Erythroblast (primary cell): ENCODE data around the gene METTL18.

Experiments
- DNase-seq, 2 experiments: peaks; one replicate each; lab custom pipeline; 2025; lab: John Stamatoyannopoulos, UW
- GATA1 ChIP-seq: IDR thresholded peaks from 2 replicates; pipeline ENCODE4 v1.6.1; 2011; ENCODE audit warnings: low read depth, mild to moderate bottlenecking, control low read depth, low read length, moderate library complexity
- POLR2A ChIP-seq: IDR thresholded peaks from 2 replicates; pipeline ENCODE4 v1.6.1; 2011; ENCODE audit warnings: mild to moderate bottlenecking, low read length

Gene METTL18

DNA sequence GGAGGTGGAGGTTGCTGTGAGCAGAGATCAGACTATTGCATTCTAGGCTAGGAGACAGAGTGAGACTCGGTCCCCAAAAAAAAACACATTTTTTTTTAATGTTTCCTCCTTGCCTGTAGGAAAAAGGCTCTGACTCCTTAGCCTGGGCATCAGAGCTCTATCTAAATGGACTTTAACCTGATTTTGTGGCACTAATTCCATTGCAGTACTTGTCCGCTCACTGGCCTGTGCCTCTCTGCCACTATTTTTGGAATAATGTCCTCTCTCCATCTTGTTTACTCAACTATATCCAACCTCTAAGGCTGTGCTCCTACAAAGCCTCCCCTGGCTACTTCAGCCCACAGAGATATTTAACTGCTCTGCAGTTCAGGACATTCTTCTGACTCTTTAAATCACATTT lies 26.5 kb downstream of the METTL18 start:
- DNase-seq = no peak

DNA sequence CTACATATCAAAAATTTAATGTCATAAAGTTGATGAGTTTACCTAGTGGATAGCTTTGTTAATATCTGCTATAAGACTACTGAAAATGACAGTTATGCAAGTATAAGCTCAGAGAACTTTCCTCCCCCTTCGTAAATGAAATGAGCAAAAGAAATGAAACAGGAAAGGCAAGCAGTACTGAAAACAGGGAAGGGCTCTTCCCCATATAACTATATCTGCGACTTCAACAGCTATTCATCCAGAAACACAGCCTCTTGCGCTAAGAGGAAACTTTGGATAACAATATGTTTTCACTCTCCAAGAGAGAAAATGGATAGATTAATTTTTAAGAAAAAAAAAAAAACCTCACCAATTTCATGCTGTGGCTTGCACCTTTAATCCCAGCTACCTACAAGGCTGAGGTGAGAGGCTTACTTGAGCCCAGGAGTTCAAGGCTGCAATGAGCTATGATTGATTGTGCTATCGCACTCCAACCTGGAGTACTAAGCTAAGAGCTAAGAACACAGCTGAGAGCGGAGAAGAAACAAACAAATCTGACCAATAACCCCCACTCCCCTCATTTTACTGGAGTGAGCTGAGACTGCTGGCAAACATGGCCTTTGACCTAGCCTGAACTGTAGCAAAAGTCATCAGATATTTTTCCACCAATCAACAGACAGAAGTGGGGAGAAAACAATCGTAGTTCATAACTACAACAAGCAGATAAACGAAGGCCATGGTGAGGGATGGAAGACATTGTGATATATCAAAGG lies 29.0 kb downstream of the METTL18 start:
- TF ChIP-seq GATA1 (no peak), POLR2A (no peak)
- DNase-seq = no peak

More for the DNA sequence above, 26.5 kb downstream of the METTL18 start:
- TF ChIP-seq GATA1 (no peak), POLR2A (no peak)

DNA sequence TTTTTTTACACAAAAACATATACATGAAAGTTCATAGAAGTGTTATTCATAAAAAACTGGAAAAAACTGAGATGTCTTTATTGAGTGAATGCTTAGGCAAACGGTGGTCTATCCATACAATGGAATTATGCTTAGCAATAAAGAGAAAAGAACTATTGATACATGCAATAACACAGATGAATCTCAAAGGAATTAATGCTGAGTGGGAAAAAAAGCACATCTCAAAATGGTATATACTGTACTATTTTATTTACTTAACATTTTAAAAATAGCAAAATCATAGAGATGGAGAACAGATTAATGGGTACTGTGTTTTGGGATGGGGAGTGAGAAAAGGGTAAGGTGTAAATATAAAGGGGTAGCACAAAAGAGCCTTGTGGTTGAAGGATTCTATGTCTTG lies 29.8 kb downstream of the METTL18 start:
- no peak for DNase-seq
- TF ChIP-seq GATA1 (no peak), POLR2A (no peak)

DNA sequence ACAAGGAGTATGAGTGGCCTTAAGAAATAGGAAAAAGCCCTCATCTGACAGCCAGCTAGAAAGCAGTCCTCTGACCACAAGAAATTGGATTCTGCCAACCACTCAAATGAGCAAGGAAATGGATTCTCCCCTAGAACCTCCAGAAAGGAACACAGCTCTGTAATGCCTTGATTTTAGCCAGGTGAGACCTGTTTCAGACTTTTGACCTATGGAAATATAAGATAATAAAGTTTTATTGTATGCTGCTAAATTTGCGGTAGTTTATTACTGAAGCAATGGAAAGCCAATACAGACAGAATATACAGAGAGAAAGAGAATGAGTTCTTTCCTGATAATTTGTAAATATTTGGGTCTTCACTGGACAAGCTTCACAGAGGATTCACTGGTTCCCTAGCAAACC lies 32.0 kb downstream of the METTL18 start:
- no peak for TF ChIP-seq GATA1
- TF ChIP-seq POLR2A = no peak

DNA sequence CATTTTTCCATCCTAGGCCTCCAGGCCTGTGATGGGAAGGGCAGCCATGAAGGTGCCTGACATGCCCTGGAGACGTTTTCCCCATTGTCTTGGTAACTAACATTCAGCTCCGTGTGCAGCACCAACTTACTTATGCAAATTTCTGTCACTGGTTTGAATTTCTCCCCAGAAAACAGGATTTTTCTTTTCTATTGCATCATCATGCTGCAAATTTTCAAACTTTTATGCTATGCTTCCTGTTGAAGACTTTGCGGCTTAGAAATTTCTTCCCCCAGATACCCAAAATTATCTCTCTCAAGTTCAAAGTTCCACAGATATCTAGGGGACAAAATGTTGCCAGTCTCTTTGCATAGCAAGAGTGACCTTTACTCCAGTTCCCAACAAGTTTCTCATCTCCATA lies 35.7 kb downstream of the METTL18 start:
- TF ChIP-seq GATA1 = no peak
- no peak for TF ChIP-seq POLR2A
- DNase-seq = no peak

More for the DNA sequence above, 32.0 kb downstream of the METTL18 start:
- no peak for DNase-seq

DNA sequence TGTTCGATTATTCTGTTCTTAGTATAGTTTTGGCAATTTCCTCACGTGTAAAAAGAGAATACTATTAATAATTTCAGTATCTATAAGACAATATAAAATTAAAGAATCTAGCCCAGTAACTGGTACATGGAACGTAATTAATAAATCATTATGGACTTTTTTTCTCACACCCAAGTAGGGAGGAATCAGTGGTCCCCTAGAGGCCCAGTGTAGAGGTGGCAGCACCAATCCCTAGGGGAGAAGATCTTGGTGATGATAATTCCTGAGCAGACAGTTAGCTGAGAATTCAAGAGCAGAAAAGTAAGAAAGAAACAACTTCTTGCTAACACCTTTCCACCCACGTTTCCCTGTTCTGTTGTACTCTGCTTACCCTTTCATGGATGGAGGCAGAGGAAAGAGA lies 41.2 kb downstream of the METTL18 start:
- no peak for DNase-seq
- TF ChIP-seq GATA1 (no peak), POLR2A (no peak)

DNA sequence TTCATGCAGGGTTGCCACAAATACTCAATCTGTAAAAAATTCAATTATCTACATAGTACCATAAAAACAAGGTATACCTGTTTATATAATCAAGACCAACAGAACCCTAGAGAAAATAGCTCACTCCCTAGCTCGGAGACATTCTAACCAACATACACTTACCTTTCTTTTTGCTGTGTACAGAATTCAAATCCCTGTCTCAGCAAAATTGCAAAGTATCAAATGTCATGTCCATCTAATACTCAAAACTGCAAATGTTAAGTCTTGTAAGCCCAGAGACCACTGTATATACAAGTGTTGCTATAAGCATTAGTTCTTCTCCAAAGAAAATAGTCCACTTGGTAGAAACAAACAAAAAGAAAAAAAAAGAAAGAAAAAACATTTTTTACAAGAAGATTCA lies 44.7 kb downstream of the METTL18 start:
- TF ChIP-seq GATA1 (no peak), POLR2A (no peak)

DNA sequence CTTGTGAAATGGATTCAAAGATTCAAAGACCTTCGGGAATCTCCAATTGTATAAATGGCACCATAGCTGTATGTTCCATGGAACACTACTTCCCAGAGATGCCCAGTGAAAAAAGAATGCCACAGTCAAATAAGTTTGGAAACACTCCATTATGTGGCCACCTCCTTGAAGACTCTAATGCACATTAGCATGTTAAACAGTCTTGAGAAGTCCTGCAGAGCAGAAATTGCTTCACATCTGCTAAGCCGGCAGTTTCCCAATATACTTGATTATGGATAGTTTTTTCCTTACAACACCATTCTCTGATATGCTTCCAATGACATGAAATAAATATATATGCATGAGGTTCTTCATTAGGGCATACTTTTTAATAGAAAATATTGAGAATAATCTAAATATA lies 48.2 kb downstream of the METTL18 start:
- TF ChIP-seq POLR2A (no peak), GATA1 (no peak)
- DNase-seq = no peak

More for the DNA sequence above, 44.7 kb downstream of the METTL18 start:
- no peak for DNase-seq

DNA sequence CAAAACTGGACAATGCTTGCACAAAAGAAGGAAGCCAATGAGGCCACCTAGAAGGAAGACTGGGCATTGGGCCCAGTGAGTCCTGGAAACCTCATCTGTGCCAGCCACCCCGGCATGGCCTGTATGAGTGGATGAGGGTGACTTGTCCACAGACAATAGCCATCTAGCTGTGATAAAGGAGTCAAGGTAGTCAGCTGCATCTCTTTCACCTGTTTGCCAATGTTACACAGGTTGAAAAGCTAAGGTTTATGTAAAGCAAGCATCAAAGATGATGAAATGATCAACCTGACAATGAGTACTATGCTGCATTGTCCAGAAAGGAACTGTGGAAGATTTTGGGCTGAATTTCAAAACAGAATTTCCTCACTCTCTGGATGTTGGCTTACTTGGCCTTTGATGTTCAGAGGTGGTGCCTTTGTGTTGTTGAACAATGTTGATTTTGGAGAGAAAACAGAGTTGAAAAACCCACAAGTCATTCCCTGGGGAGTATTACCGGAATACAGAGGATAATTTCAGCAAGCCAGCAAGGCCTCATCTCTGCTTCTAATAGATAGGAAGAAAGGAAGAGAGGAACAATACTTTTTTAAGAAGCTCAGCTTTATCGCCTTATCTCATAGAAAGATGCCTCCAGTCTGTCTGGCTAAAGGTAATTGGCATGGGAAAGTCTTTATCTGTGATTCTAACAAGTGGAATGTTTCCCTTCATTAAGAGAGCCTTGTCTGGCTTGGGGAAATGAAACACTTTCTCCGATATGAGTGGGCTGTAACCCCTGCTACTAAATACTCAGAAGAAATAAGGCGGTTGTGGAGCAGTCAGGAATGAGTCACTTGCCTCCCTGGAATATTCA lies 49.5 kb downstream of the METTL18 start:
- no peak for TF ChIP-seq POLR2A
- TF ChIP-seq GATA1 = no peak
- no peak for DNase-seq
